ENCODE data around the gene NDUFV3.

The NDUFV3 gene

DNA sequence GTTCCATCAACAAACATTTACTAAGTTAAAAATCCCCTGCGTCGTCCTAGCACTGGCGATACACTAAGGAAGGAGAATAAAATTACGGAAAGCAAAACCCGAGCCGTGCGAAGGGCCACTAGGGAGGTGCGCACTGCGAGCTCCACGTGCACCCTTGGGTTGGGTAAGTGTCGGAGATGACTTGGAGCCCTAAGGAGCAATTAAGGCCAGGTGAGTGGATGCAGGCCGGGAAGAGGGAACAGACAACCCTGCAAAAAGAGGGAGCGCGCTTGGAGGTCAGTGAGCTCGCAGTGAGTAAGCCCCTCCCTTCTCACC is 14.5 kb upstream of the NDUFV3 start:
- no peak for DNase-seq (ENCODE audit: insufficient read length, low spot score)
- no peak for FAIRE-seq
- TF ChIP-seq, protein P1, sequence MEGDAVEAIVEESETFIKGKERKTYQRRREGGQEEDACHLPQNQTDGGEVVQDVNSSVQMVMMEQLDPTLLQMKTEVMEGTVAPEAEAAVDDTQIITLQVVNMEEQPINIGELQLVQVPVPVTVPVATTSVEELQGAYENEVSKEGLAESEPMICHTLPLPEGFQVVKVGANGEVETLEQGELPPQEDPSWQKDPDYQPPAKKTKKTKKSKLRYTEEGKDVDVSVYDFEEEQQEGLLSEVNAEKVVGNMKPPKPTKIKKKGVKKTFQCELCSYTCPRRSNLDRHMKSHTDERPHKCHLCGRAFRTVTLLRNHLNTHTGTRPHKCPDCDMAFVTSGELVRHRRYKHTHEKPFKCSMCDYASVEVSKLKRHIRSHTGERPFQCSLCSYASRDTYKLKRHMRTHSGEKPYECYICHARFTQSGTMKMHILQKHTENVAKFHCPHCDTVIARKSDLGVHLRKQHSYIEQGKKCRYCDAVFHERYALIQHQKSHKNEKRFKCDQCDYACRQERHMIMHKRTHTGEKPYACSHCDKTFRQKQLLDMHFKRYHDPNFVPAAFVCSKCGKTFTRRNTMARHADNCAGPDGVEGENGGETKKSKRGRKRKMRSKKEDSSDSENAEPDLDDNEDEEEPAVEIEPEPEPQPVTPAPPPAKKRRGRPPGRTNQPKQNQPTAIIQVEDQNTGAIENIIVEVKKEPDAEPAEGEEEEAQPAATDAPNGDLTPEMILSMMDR (IDR thresholded peaks at IDR 0.05; ENCODE audit: insufficient read depth, missing control alignments): no peak

DNA sequence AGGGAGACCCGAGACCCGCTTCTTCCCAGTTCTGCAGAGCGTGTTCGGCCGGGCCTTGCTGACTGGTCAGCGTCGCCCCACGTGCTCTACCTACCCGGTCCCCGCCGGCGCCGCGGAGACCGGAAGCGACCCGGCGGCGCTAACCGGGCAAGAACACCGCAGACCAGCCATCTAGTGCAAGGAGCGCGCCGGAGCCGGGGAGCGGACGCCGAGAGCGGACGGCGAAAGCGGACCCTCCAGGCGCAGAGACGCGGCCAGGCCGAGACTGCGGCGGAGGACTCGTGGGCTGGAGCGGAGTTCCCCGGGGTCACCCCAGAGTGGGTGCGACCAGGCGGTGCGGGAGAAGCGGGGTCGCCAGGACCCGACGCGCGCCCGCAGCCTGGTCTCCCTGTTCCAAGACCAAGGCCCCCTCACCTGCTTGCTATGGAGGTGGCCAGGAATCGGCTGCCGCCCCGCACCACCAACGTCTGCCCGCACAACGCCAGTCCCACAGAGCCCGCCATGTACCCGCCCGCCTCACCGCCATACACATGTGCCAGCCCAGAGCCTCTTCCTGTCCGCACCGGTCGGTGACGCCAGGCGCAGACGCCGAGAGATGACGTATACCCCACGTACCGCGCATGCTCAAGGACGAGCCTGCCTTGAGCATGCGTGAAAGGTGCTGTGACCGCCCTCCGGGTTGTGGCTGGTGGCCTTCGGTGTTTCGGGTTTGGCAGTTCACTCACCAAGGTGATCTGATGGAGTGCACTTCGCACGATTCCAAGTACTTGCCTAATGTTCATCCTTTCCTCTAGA is 13.9 kb upstream of the NDUFV3 start, which contains the start of gene WDR4:
Gene WDR4 (minus strand): TSS at position 547 of the 795 bp plus-strand sequence. CDS start 44 bp downstream, at position 503.
- TF ChIP-seq, protein P1 (IDR thresholded peaks at IDR 0.05; ENCODE audit: insufficient read depth, missing control alignments): no peak
- peak; percentile 98 for DNase-seq (ENCODE audit: insufficient read length, low spot score)
- FAIRE-seq: no peak

DNA sequence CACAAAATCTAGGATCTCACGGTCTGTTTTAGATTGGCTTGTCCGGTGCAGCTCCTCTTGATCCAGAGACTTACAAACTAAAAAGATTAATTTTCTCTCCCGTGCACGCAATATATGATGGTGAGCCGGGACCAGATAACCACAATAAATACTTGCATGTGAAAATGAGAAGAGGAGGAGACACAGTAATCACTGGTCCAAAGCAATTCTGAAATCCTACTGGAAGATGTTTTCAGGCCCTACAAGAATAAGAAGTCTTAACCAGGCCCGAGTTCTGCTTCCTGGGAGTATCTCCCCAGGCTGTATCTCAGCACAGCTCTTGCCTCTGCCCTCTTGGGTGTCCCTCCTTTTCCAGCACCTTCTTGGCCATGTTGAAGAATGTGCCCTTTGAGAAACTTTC is 12.8 kb upstream of the NDUFV3 start:
- DNase-seq (ENCODE audit: insufficient read length, low spot score): no peak
- FAIRE-seq: no peak
- TF ChIP-seq, protein P1 (IDR thresholded peaks at IDR 0.05; ENCODE audit: insufficient read depth, missing control alignments): no peak

DNA sequence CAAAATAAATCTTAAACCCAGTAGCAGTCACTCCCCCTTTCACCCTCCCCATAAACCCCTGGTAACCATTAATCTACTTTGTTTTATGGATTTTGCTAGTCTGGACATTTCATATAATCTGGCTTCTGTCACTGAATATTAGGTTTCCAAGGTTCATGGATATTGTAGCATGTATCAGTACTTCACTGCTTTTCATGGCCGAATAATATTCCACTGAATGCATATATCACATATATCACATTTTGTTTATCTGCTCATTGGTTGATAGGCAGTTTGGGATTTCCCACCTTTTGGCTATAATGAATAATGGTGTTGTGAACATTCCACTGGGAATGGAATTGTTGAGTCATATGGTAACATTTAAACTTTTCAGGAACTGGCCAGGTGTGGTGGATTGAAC is 9.2 kb upstream of the NDUFV3 start:
- DNase-seq (ENCODE audit: insufficient read length, low spot score) (no peak), FAIRE-seq (no peak)
- TF ChIP-seq, protein P1 (IDR thresholded peaks at IDR 0.05; ENCODE audit: insufficient read depth, missing control alignments): no peak

DNA sequence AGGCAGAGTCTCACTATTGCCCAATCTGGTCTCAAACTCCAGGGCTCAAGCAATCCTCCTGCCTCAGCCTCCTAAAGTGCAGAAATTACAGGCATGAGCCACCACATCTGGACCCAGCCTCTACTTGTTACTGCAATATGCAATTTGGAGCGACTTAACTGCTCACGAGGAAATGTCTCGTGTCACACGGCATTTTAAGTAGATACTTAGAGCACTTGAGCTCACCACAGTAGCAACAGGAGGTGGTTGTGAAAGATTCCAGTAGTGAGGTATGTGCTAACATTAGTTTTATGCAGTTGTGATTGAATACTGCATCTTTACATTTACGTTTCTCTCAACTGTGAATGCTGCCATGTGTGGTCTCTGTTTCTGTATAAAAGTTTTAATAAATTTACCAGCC is 5.8 kb upstream of the NDUFV3 start:
- TF ChIP-seq, protein P1 (IDR thresholded peaks at IDR 0.05; ENCODE audit: insufficient read depth, missing control alignments): no peak
- FAIRE-seq: no peak
- no peak for DNase-seq (ENCODE audit: insufficient read length, low spot score)

DNA sequence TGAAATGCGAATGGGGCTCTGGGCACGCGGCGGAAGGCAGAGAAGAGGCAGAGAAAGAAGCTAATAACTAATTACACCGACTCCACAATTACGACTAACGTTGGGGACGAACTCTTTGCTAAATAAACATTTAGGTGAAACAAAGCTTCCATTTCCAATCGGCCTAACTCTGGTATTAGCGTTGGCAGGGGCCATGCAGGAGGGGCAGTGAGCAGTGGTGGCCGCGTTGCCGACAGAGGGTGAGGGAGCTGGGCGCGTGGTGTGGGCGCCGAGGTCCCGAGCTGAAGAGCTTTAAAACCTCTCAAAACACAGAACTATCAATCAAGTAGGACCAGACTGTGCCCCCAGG is 553 bp upstream of the NDUFV3 start:
- FAIRE-seq: no peak
- no peak for DNase-seq (ENCODE audit: insufficient read length, low spot score)
- TF ChIP-seq, protein P1 (IDR thresholded peaks at IDR 0.05; ENCODE audit: insufficient read depth, missing control alignments): no peak

DNA sequence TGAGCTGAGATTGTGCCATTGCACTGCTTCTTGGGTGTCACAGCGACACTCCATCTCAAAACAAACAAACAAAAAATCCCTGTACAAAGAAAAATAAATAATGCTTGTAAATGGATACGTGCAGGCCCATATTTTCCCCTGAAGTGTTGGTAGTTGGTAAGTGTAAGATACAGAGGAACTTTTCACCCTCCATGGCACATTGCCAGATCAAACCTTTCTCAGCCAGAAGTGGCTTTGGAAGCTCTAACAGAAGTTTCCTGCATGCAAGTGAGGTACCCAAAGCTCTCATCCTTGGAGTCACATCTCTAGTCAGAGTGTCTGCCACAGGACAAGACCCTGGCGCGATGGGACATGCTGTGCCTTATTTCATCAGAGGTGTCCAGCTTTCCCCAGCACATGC is 7.3 kb downstream of the NDUFV3 start:
- TF ChIP-seq, protein P1 (IDR thresholded peaks at IDR 0.05; ENCODE audit: insufficient read depth, missing control alignments): no peak

More for the DNA sequence above, 7.3 kb downstream of the NDUFV3 start:
- FAIRE-seq: no peak
- no peak for DNase-seq (ENCODE audit: insufficient read length, low spot score)

Data from D721Med (cell line).